ENCODE results near the gene OR6S1. TPM values are rescaled to one million over a fixed set of nuclear protein-coding genes. Genes with fewer than 3 reads are reported as not detected.
"Not testable (repeated sequence)": the region's sequence is repeated elsewhere in the genome, so short reads cannot be mapped to it uniquely, and the experiment has no call there.

OR6S1 gene
- total RNA-seq, 1 donor, result not detected

DNA sequence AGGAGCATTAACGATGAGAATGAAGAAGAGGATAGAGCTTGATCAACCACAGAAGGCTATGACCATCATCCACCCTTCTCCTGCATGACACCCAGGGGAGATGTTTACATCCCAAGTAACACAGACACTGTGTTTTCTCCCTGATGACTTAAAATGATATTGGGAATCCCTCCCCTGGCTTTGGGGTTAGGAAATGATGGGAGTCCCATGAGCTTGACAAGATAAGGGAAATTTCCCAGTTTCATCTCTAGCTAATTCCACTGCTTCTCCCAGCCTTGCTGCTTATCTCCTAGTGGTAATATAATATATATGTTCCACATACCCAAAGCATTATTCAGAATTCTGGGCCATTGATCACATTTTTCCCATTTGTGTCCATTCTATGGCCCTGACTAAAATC is 4.0 kb upstream of the OR6S1 start:
- TF ChIP-seq, protein P1, sequence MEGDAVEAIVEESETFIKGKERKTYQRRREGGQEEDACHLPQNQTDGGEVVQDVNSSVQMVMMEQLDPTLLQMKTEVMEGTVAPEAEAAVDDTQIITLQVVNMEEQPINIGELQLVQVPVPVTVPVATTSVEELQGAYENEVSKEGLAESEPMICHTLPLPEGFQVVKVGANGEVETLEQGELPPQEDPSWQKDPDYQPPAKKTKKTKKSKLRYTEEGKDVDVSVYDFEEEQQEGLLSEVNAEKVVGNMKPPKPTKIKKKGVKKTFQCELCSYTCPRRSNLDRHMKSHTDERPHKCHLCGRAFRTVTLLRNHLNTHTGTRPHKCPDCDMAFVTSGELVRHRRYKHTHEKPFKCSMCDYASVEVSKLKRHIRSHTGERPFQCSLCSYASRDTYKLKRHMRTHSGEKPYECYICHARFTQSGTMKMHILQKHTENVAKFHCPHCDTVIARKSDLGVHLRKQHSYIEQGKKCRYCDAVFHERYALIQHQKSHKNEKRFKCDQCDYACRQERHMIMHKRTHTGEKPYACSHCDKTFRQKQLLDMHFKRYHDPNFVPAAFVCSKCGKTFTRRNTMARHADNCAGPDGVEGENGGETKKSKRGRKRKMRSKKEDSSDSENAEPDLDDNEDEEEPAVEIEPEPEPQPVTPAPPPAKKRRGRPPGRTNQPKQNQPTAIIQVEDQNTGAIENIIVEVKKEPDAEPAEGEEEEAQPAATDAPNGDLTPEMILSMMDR (IDR thresholded peaks at IDR 0.05; ENCODE audit: insufficient read depth, low read length), result no peak
- DNase-seq (ENCODE audit: low read depth), result no peak
- no peak overlapping the region for H3K4me3 ChIP-seq (ENCODE audit: low read depth, low read length)

DNA sequence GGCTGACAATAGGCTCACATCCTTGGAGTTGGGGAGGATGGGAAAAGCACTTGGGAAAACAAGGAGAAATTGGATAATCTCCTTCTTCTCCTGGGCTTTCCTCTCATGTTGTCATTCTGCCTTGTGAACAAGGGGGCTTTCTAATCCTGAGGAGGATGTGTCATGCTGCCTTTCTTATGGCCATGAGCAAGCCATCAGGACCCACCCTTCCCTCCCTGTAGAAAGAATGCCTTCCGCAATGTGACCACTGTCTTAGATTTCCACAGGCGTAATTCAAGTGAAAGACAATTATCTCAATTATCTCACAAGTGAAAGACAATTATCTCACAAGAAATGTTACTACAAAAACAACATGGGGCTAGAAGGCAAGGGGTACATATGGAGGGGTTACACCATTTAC is 3.0 kb upstream of the OR6S1 start:
- DNase-seq (ENCODE audit: low read depth), result no peak
- TF ChIP-seq, protein P1 (IDR thresholded peaks at IDR 0.05; ENCODE audit: insufficient read depth, low read length), result no peak
- H3K4me3 ChIP-seq (ENCODE audit: low read depth, low read length), result no peak overlapping the region

DNA sequence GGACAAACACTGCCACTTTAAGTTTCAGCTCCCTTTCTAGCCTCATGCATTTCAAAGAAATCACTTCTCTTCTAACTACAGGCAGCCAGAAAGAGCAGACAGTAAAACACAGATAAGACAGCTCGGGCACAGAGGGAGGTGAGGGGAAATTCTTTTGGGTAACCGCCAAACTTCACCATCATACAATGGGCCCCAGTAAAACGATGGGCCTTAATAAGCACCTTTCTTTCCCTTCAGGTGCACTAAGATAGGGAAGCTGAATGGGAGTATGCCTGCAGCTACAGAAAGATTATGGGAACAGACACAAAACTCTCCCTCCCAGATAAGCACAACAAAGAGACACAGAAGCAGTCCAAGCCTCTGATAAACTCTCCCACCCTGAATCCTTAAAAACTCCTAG is 1.3 kb upstream of the OR6S1 start:
- not testable (repeated sequence) for H3K4me3 ChIP-seq (ENCODE audit: low read depth, low read length); DNase-seq (ENCODE audit: low read depth)

DNA sequence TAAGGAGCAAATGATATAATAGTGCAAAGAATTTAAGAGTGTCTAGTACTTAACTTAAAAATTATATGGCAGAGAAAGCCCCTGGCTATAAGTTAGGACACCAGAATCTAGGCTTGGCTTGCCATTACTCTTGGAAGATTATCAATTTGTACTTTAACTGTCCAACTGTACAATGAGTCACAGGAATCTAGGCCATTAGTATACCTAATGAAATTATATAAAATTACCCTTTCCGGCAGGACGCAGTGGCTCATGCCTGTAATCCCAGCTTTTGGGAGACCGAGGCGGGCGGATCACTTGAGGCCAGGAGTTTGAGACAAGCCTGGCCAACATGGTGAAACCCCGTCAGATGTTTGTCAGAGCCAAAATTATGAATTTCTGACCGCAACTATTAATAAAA is 691 bp upstream of the OR6S1 start:
- DNase-seq (ENCODE audit: low read depth), result no peak
- TF ChIP-seq, protein P1 (IDR thresholded peaks at IDR 0.05; ENCODE audit: insufficient read depth, low read length), result no peak
- H3K4me3 ChIP-seq (ENCODE audit: low read depth, low read length), result no peak overlapping the region

DNA sequence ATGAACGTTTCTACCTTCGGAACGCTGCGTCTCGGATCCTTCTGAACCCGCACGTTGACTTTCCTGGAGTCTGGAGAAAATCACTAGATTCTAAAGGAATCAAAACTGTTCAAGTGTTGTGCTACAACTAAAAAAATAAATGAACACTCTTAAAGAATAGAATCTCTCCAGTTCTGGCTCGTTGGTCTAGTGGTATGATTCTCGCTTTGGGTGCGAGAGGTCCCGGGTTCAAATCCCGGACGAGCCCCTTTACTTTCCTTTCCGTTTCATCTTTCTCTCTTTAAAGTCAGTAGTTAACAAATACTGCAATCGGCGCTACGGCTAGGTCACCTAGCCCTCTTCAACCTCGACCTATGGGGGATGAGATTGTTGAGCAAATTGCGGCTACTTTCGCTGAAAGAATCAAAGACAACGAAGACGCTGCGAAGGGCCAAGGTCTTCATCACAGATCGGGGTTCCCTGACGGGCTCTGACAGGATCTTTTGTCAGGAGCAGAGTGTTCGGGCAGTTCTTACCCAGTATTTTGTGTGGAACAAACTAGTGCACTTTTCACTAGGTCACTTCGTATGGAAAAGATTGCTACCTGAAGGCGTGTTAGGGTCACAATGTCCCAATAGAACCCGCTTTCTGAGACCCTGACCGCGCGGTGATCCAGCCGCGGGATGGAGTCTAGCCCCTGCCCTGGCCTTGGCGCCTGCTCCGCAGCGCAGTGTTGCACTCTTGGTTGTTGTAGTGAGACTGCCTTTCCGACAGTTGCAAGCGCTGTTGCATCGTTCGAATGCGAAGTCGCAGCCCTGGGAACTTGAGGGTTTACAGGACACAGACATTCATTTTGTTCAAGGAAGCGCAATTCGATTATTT is 8.4 kb downstream of the OR6S1 start:
- TF ChIP-seq, protein P1 (IDR thresholded peaks at IDR 0.05; ENCODE audit: insufficient read depth, low read length), result no peak
- peak; percentile 87 for DNase-seq (ENCODE audit: low read depth)
- H3K4me3 ChIP-seq (ENCODE audit: low read depth, low read length), result peak overlapping the region; percentile 58

DNA sequence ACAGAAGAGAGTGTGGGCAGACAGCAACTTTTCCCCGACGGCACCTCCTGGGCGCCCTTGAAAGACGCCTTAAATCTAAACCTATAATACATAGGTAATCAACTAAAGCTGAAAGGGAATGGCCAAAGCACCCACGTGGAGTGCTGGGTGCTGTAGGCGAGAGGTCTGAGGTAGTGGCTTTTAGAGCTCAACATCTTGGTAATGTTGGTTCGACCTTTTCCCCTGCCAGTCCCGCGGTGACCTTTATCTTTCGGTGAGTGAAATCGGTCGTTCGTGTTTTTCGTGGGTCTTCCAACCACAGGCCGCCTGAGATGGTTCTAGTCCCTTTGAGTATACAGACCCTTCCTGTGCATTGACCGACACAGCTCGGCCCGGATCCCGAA is 9.1 kb downstream of the OR6S1 start:
- TF ChIP-seq, protein P1 (IDR thresholded peaks at IDR 0.05; ENCODE audit: insufficient read depth, low read length), result no peak
- DNase-seq (ENCODE audit: low read depth), result no peak
- H3K4me3 ChIP-seq (ENCODE audit: low read depth, low read length), result peak overlapping the region; percentile 58

DNA sequence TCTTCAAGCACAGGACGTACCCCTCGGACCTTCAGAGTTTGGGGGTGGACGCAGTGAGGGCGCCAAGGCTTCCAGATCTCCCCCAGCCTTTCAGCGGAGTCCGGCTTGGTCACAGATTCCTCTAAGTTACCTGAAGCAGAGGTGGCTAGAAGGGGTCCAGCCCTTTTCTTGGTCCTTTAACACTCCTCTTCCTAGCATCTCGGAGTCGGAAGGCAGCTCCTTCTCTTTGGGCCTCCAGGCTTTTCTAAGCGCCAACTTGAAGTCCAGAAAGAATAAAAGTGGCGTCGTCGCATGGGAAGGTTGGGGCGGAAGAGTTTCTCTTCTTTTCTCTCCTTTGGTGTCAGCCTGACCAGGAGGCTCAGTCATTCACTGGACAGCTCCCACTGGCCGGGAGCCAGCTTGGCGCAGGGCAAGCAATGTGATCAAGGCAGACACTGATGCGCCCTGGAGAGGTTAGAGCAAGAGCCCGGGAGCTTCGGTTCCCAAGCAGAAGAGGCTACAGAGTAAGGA is 9.6 kb downstream of the OR6S1 start:
- peak overlapping the region; percentile 58 for H3K4me3 ChIP-seq (ENCODE audit: low read depth, low read length)
- peak; percentile 61 for DNase-seq (ENCODE audit: low read depth)
- TF ChIP-seq, protein P1 (IDR thresholded peaks at IDR 0.05; ENCODE audit: insufficient read depth, low read length), result no peak
